HepG2 (cell line): ENCODE results near the gene DPY19L1. TPM values are rescaled to one million over a fixed set of nuclear protein-coding genes. Genes with fewer than 3 reads are reported as not detected.

Source experiments
- CREB1 ChIP-seq, 2 experiments: fragments of 450-650 bp in 1 of 2; IDR thresholded peaks; 2 replicates each; pipeline ENCODE4 v1.6.1; 2016 to 2017; ENCODE audit warnings: control low read depth in 1 of 2, mild to moderate bottlenecking in 1 of 2, missing compliant biosample characterization in 1 of 2, missing genetic modification characterization in 1 of 2
- DPF2 ChIP-seq: sonication (generic); formaldehyde crosslinking; IDR thresholded peaks from 2 replicates; pipeline ENCODE4 v1.4.0; 2020; ENCODE audit warnings: mild to moderate bottlenecking, low read depth, missing genetic modification reagents, borderline replicate concordance
- ETV5 ChIP-seq: IDR thresholded peaks from 2 replicates; pipeline ENCODE4 v1.6.1; 2018; ENCODE audit warnings: missing biosample characterization, missing genetic modification reagents, inconsistent platforms, borderline replicate concordance
- RFX5 ChIP-seq: IDR thresholded peaks from 2 replicates; pipeline ENCODE4 v1.6.1; 2011; ENCODE audit warnings: low read depth, low read length, improper control_type of control experiment
- ZNF260 ChIP-seq: sonication (generic); formaldehyde crosslinking; IDR thresholded peaks from 2 replicates; pipeline ENCODE4 v1.4.0; 2020; ENCODE audit warnings: missing genetic modification reagents, low read depth, mild to moderate bottlenecking, borderline replicate concordance
- ZNF644 ChIP-seq: IDR thresholded peaks from 2 replicates; pipeline ENCODE4 v1.6.1; 2016; ENCODE audit warnings: low read depth
- ZNF747 ChIP-seq: sonication (generic); formaldehyde crosslinking; IDR thresholded peaks from 2 replicates; pipeline ENCODE4 v1.8.1; 2023; ENCODE audit warnings: missing genetic modification reagents, mild to moderate bottlenecking, borderline replicate concordance
- ZNF850 ChIP-seq: sonication (generic); formaldehyde crosslinking; conservative IDR thresholded peaks from 2 replicates; pipeline ENCODE4 v1.9.0; 2021; ENCODE audit warnings: mild to moderate bottlenecking, missing genetic modification reagents
- polyA plus RNA-seq, 8 experiments: library from polyadenylated mRNA; depleted of rRNA in 3 of 8; stranded (reverse) in 7 of 8; unstranded in 1 of 8; fragments of >200 nt; fragmentation: Illumina TruSeq in 4 of 8; extraction: Trizol in 4 of 8; gene quantifications; 2 replicates each; pipeline versions ENCODE4 v1.2.1 to v1.2.3, GENCODE V29; 2011 to 2016; ENCODE audit warnings: low read depth in 4 of 8, missing spikeins in 1 of 8, mixed read lengths in 1 of 8; ENCODE audit not compliant: insufficient read depth in 1 of 8
- total RNA-seq, 5 experiments: library from RNA; depleted of rRNA; stranded (reverse); fragments of >200 nt; fragmentation: Illumina TruSeq; extraction: Trizol; gene quantifications; 2 replicates each; pipeline ENCODE4 v1.2.3, GENCODE V29; 2016; ENCODE audit warnings: low read depth in 1 of 5
- TF ChIP-seq, protein P1 (sequence below): sonication (generic); formaldehyde crosslinking; IDR thresholded peaks from 2 replicates; pipeline ENCODE4 v1.4.0; 2020; ENCODE audit warnings: mild to moderate bottlenecking, missing genetic modification reagents
- TF ChIP-seq, protein P2 (sequence below): IDR thresholded peaks from 2 replicates; pipeline ENCODE4 v1.4.0; 2020; ENCODE audit warnings: mild to moderate bottlenecking, missing genetic modification reagents
- TF ChIP-seq, protein P3 (sequence below): IDR thresholded peaks from 2 replicates; pipeline ENCODE4 v1.6.1; 2016; ENCODE audit warnings: missing compliant biosample characterization, missing genetic modification reagents, borderline replicate concordance
- TF ChIP-seq, protein P4 (sequence below): sonication (generic); formaldehyde crosslinking; IDR thresholded peaks from 2 replicates; pipeline ENCODE4 v1.9.0; 2021; ENCODE audit warnings: mild to moderate bottlenecking, missing genetic modification reagents

Gene DPY19L1
- total and polyA plus RNA-seq, 2 of the 13 experiments (the other 11 are each of a cell fraction or from before 2014, with no cell fraction given) = 18.9 to 32.6 TPM

DNA sequence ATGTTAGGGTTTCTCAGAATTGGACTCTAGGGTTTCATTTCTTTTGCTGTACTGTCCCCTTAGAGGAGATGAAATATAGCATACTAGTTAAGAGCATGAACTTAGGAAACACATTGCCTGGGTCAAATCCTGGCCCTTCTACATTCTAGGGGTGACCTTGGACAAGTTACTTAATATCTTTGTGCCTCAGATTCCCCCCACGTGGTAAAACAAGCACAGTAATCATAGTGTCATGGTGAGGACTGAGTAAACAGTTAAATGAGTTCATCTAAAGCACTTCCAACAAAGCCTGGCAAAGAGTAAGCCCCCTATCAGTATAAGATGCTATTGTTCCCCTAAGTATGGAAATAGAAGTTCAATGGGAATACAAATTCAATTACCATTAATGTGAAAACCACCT is 5.1 kb downstream of the DPY19L1 start (continued):
- no peak for TF ChIP-seq ZNF747
- TF ChIP-seq RFX5 = no peak
- TF ChIP-seq, protein P1, sequence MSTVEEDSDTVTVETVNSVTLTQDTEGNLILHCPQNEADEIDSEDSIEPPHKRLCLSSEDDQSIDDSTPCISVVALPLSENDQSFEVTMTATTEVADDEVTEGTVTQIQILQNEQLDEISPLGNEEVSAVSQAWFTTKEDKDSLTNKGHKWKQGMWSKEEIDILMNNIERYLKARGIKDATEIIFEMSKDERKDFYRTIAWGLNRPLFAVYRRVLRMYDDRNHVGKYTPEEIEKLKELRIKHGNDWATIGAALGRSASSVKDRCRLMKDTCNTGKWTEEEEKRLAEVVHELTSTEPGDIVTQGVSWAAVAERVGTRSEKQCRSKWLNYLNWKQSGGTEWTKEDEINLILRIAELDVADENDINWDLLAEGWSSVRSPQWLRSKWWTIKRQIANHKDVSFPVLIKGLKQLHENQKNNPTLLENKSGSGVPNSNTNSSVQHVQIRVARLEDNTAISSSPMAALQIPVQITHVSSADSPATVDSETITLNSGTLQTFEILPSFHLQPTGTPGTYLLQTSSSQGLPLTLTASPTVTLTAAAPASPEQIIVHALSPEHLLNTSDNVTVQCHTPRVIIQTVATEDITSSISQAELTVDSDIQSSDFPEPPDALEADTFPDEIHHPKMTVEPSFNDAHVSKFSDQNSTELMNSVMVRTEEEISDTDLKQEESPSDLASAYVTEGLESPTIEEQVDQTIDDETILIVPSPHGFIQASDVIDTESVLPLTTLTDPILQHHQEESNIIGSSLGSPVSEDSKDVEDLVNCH (CRISPR knock-in tag) = no peak
- TF ChIP-seq, protein P2, sequence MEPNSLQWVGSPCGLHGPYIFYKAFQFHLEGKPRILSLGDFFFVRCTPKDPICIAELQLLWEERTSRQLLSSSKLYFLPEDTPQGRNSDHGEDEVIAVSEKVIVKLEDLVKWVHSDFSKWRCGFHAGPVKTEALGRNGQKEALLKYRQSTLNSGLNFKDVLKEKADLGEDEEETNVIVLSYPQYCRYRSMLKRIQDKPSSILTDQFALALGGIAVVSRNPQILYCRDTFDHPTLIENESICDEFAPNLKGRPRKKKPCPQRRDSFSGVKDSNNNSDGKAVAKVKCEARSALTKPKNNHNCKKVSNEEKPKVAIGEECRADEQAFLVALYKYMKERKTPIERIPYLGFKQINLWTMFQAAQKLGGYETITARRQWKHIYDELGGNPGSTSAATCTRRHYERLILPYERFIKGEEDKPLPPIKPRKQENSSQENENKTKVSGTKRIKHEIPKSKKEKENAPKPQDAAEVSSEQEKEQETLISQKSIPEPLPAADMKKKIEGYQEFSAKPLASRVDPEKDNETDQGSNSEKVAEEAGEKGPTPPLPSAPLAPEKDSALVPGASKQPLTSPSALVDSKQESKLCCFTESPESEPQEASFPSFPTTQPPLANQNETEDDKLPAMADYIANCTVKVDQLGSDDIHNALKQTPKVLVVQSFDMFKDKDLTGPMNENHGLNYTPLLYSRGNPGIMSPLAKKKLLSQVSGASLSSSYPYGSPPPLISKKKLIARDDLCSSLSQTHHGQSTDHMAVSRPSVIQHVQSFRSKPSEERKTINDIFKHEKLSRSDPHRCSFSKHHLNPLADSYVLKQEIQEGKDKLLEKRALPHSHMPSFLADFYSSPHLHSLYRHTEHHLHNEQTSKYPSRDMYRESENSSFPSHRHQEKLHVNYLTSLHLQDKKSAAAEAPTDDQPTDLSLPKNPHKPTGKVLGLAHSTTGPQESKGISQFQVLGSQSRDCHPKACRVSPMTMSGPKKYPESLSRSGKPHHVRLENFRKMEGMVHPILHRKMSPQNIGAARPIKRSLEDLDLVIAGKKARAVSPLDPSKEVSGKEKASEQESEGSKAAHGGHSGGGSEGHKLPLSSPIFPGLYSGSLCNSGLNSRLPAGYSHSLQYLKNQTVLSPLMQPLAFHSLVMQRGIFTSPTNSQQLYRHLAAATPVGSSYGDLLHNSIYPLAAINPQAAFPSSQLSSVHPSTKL (CRISPR knock-in tag) = peak; percentile 22; the same call in 1 of the 2 replicates
- TF ChIP-seq ZNF260 (CRISPR knock-in tag) = no peak
- TF ChIP-seq, protein P3, sequence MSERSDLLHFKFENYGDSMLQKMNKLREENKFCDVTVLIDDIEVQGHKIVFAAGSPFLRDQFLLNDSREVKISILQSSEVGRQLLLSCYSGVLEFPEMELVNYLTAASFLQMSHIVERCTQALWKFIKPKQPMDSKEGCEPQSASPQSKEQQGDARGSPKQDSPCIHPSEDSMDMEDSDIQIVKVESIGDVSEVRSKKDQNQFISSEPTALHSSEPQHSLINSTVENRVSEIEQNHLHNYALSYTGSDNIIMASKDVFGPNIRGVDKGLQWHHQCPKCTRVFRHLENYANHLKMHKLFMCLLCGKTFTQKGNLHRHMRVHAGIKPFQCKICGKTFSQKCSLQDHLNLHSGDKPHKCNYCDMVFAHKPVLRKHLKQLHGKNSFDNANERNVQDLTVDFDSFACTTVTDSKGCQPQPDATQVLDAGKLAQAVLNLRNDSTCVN = no peak
- no peak for TF ChIP-seq DPF2
- TF ChIP-seq ETV5 = no peak
- TF ChIP-seq CREB1 (IDR thresholded peaks at IDR 0.05) = no peak
- TF ChIP-seq CREB1 (CRISPR knock-in tag; IDR thresholded peaks at IDR 0.05) = no peak
- TF ChIP-seq, protein P4, sequence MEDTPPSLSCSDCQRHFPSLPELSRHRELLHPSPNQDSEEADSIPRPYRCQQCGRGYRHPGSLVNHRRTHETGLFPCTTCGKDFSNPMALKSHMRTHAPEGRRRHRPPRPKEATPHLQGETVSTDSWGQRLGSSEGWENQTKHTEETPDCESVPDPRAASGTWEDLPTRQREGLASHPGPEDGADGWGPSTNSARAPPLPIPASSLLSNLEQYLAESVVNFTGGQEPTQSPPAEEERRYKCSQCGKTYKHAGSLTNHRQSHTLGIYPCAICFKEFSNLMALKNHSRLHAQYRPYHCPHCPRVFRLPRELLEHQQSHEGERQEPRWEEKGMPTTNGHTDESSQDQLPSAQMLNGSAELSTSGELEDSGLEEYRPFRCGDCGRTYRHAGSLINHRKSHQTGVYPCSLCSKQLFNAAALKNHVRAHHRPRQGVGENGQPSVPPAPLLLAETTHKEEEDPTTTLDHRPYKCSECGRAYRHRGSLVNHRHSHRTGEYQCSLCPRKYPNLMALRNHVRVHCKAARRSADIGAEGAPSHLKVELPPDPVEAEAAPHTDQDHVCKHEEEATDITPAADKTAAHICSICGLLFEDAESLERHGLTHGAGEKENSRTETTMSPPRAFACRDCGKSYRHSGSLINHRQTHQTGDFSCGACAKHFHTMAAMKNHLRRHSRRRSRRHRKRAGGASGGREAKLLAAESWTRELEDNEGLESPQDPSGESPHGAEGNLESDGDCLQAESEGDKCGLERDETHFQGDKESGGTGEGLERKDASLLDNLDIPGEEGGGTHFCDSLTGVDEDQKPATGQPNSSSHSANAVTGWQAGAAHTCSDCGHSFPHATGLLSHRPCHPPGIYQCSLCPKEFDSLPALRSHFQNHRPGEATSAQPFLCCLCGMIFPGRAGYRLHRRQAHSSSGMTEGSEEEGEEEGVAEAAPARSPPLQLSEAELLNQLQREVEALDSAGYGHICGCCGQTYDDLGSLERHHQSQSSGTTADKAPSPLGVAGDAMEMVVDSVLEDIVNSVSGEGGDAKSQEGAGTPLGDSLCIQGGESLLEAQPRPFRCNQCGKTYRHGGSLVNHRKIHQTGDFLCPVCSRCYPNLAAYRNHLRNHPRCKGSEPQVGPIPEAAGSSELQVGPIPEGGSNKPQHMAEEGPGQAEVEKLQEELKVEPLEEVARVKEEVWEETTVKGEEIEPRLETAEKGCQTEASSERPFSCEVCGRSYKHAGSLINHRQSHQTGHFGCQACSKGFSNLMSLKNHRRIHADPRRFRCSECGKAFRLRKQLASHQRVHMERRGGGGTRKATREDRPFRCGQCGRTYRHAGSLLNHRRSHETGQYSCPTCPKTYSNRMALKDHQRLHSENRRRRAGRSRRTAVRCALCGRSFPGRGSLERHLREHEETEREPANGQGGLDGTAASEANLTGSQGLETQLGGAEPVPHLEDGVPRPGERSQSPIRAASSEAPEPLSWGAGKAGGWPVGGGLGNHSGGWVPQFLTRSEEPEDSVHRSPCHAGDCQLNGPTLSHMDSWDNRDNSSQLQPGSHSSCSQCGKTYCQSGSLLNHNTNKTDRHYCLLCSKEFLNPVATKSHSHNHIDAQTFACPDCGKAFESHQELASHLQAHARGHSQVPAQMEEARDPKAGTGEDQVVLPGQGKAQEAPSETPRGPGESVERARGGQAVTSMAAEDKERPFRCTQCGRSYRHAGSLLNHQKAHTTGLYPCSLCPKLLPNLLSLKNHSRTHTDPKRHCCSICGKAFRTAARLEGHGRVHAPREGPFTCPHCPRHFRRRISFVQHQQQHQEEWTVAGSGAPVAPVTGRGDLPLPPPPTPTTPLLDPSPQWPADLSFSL = no peak
- TF ChIP-seq ZNF850 (CRISPR knock-in tag) = no peak
- TF ChIP-seq ZNF644 = 0 out of 2 replicates have a peak, but pooled peaks have one; percentile 13
